Measurements from ENCODE around the gene ALOX12B. TPM values are rescaled to one million over a fixed set of nuclear protein-coding genes. Genes with fewer than 3 reads are reported as not detected.
"Not testable (repeated sequence)": the region's sequence is repeated elsewhere in the genome, so short reads cannot be mapped to it uniquely, and the experiment has no call there.

ALOX12B gene
- total RNA-seq, 4 donors from 2014 or later = 91.4 to 150 (median 119) TPM

- Histone ChIP-seq H3K27ac (no peak overlapping the region), H3K4me3 (peak overlapping the region; percentile 7), H3K27me3 (peaks cover 63% of the 10 kb centered on the region), H3K36me3 (no peaks in the 10 kb centered on the region), H3K4me1 (peaks cover 18% of the 10 kb centered on the region), H3K9me3 (no peaks in the 10 kb centered on the region)
- no peak for DNase-seq (ENCODE audit: low spot score in 2 of 2)
- TF ChIP-seq CTCF (IDR thresholded peaks at IDR 0.05) = no peak
- TF ChIP-seq POLR2A (IDR thresholded peaks at IDR 0.05) = no peak
- TF ChIP-seq POLR2AphosphoS5 (IDR thresholded peaks at IDR 0.05) = no peak
- WGBS = 9% methylated on average over 15 of the region's 15 CpGs
These were observed 24.6 kb downstream of the ALOX12B start for GRCh38 chr17:8062807-8063483.

GRCh38 chr17:8062435-8062806 lies 25.1 kb downstream of the ALOX12B start:
- Histone ChIP-seq H3K4me3 (peak overlapping the region; percentile 7), H3K9me3 (no peaks in the 10 kb centered on the region), H3K27ac (no peak overlapping the region), H3K4me1 (peaks cover 23% of the 10 kb centered on the region), H3K27me3 (peaks cover 64% of the 10 kb centered on the region), H3K36me3 (no peaks in the 10 kb centered on the region)
- DNase-seq (ENCODE audit: low spot score in 2 of 2) = no peak
- WGBS = 9% methylated on average over 8 of the region's 8 CpGs
- TF ChIP-seq POLR2AphosphoS5 (IDR thresholded peaks at IDR 0.05) (no peak), CTCF (IDR thresholded peaks at IDR 0.05) (no peak), EP300 (IDR thresholded peaks at IDR 0.05) (no peak), POLR2A (IDR thresholded peaks at IDR 0.05) (no peak)

GRCh38 chr17:8061851-8062250 lies 25.7 kb downstream of the ALOX12B start:
- not testable (repeated sequence) for DNase-seq (ENCODE audit: low spot score in 2 of 2); H3K36me3 ChIP-seq; H3K27ac ChIP-seq; H3K9me3 ChIP-seq; H3K4me3 ChIP-seq
- H3K27me3 ChIP-seq = peaks cover 64% of the 10 kb centered on the region
- H3K4me1 ChIP-seq = peaks cover 23% of the 10 kb centered on the region
- 52% methylated on average over 8 of the region's 8 CpGs for WGBS

GRCh38 chr17:8060274-8060673 lies 27.2 kb downstream of the ALOX12B start:
- Histone ChIP-seq H3K36me3 (no peaks in the 10 kb centered on the region), H3K4me1 (peaks cover 20% of the 10 kb centered on the region), H3K27ac (no peak overlapping the region), H3K27me3 (peaks cover 64% of the 10 kb centered on the region), H3K4me3 (no peak overlapping the region), H3K9me3 (no peaks in the 10 kb centered on the region)
- 7% methylated on average over 10 of the region's 10 CpGs for WGBS
- no peak for TF ChIP-seq EP300 (IDR thresholded peaks at IDR 0.05)
- TF ChIP-seq CTCF (IDR thresholded peaks at IDR 0.05) = peak; percentile 56 to 82
- DNase-seq (ENCODE audit: low spot score in 2 of 2) = peak in 1 of 2 donors; percentile 80

- peaks cover 55% of the 10 kb centered on the region for H3K27me3 ChIP-seq
- H3K36me3 ChIP-seq = no peaks in the 10 kb centered on the region
- peak in 1 of 2 donors; percentile 38 for DNase-seq (ENCODE audit: low spot score in 2 of 2)
- H3K27ac ChIP-seq = no peak overlapping the region
- TF ChIP-seq POLR2A (IDR thresholded peaks at IDR 0.05) = no peak
- peaks cover 23% of the 10 kb centered on the region for H3K4me1 ChIP-seq
- no peaks in the 10 kb centered on the region for H3K9me3 ChIP-seq
- no peak overlapping the region for H3K4me3 ChIP-seq
- 26% methylated on average over 7 of the region's 7 CpGs for WGBS
These were observed 28.4 kb downstream of the ALOX12B start for GRCh38 chr17:8059131-8059530.

- Histone ChIP-seq H3K27me3 (peaks cover 41% of the 10 kb centered on the region), H3K9me3 (no peaks in the 10 kb centered on the region), H3K36me3 (no peaks in the 10 kb centered on the region), H3K4me1 (peaks cover 14% of the 10 kb centered on the region), H3K27ac (no peak overlapping the region), H3K4me3 (no peak overlapping the region)
- peak; percentile 60 to 67 for DNase-seq (ENCODE audit: low spot score in 2 of 2)
- 6% methylated on average over 11 of the region's 14 CpGs for WGBS
- no peak for TF ChIP-seq POLR2AphosphoS5 (IDR thresholded peaks at IDR 0.05)
- no peak for TF ChIP-seq EP300 (IDR thresholded peaks at IDR 0.05)
- peak; percentile 60 to 76 for TF ChIP-seq CTCF (IDR thresholded peaks at IDR 0.05)
These were observed 29.8 kb downstream of the ALOX12B start for GRCh38 chr17:8057691-8058114.
